ENCODE data around the gene GNLY.
"Not testable (repeated sequence)": the region's sequence is repeated elsewhere in the genome, so short reads cannot be mapped to it uniquely, and the experiment has no call there.

GNLY gene

GRCh38 chr2:85665264-85665937 is 28.8 kb upstream of the GNLY start:
- DNase-seq: no peak

- no peak for DNase-seq
These were observed 28.1 kb upstream of the GNLY start for GRCh38 chr2:85666016-85666415.

- no peak for DNase-seq
These were observed 27.5 kb upstream of the GNLY start for GRCh38 chr2:85666435-85667316.

- DNase-seq: no peak
These were observed 26.6 kb upstream of the GNLY start for GRCh38 chr2:85667561-85668008.

GRCh38 chr2:85668009-85668856 is 25.9 kb upstream of the GNLY start, which contains the start of gene SFTPB:
Gene SFTPB (minus strand): TSS chr2:85668199. CDS start chr2:85668183, 16 bp downstream.
- DNase-seq: no peak

GRCh38 chr2:85668857-85669142 is 25.4 kb upstream of the GNLY start:
- no peak for DNase-seq

- no peak for DNase-seq
These were observed 24.6 kb upstream of the GNLY start for GRCh38 chr2:85669549-85669948.

GRCh38 chr2:85670416-85670815 is 23.7 kb upstream of the GNLY start:
- not testable (repeated sequence) for DNase-seq

- no peak for DNase-seq
These were observed 21.7 kb upstream of the GNLY start for GRCh38 chr2:85672456-85672855.

- no peak for DNase-seq
These were observed 20.3 kb upstream of the GNLY start for GRCh38 chr2:85673716-85674375.

GRCh38 chr2:85674417-85674816 is 19.7 kb upstream of the GNLY start:
- no peak for DNase-seq

- no peak for DNase-seq
These were observed 18.7 kb upstream of the GNLY start for GRCh38 chr2:85675427-85675826.

- DNase-seq: no peak
These were observed 18.2 kb upstream of the GNLY start for GRCh38 chr2:85675866-85676548.

- no peak for DNase-seq
These were observed 15.8 kb upstream of the GNLY start for GRCh38 chr2:85678377-85678776.

- DNase-seq: peak; percentile 60 to 73
These were observed 15.1 kb upstream of the GNLY start for GRCh38 chr2:85678794-85679672.

GRCh38 chr2:85680707-85681371 is 13.3 kb upstream of the GNLY start:
- no peak for DNase-seq

GRCh38 chr2:85681372-85681763 is 12.8 kb upstream of the GNLY start:
- no peak for DNase-seq

- no peak for DNase-seq
These were observed 12.4 kb upstream of the GNLY start for GRCh38 chr2:85681776-85682175.

- no peak for DNase-seq
These were observed 11.8 kb upstream of the GNLY start for GRCh38 chr2:85682378-85682777.

GRCh38 chr2:85684380-85684779 is 9.8 kb upstream of the GNLY start:
- no peak for DNase-seq

- no peak for DNase-seq
These were observed 9.4 kb upstream of the GNLY start for GRCh38 chr2:85684806-85685205.

Data from stimulated activated CD4-positive, alpha-beta T cell treated with anti-CD3 and anti-CD28 coated beads, Interleukin-4, amount 100 ng/mL, for 4 hours (primary cell).